A549 (cell line): Measurements from ENCODE around the gene CAMKK2. TPM values are rescaled to one million over a fixed set of nuclear protein-coding genes. Genes with fewer than 3 reads are reported as not detected.

Experiments
- ATAC-seq, 2 experiments: fragments of 200-7000 bp in 1 of 2; fragments of >200 bp in 1 of 2; cut with Nextera tagmentation in 1 of 2; cut with Tn5 transposase in 1 of 2; 3 replicates each; pipeline versions ENCODE4 v1.8.0 to v1.9.1; 2018 to 2020; ENCODE audit warnings: mild to moderate bottlenecking in 1 of 2, moderate library complexity in 1 of 2
- CTCF ChIA-PET: fragments of 300-600 bp; sonication (Branson Sonifier 250); formaldehyde crosslinking; extraction: SDS; loops from one replicate; lab custom pipeline; 2021; ENCODE audit warnings: antibody characterized with exemption, inconsistent platforms; lab: Yijun Ruan, JAX
- POLR2A ChIA-PET: fragments of 350-600 bp; formaldehyde crosslinking; extraction: SDS; loops from one replicate; lab custom pipeline; 2021; ENCODE audit warnings: antibody characterized with exemption, inconsistent platforms; lab: Yijun Ruan, JAX
- DNase-seq, 2 experiments: peaks; one replicate each; pipeline versions ENCODE4 v3.0.0 to v3.0.0-alpha.2; 2011 to 2016; ENCODE audit warnings: low read depth in 1 of 2, low spot score in 1 of 2
- FAIRE-seq: peaks from 2 replicates; lab custom pipeline; 2011; peaks lifted over from hg19 to GRCh38; lab: Jason Lieb, UNC
- H3K27ac ChIP-seq, 2 experiments: fragments of >200 bp; sonication (Bioruptor Twin); formaldehyde crosslinking; 3 replicates each; pipeline ENCODE4 v1.5.1; 2016 to 2017
- H3K4me1 ChIP-seq: fragments of >200 bp; sonication (Bioruptor Twin); formaldehyde crosslinking; 3 replicates; pipeline ENCODE4 v1.6.1; 2016
- H3K4me2 ChIP-seq: fragments of >200 bp; sonication (Bioruptor Twin); formaldehyde crosslinking; 3 replicates; pipeline ENCODE4 v1.6.1; 2016
- H3K4me3 ChIP-seq: fragments of >200 bp; sonication (Bioruptor Twin); formaldehyde crosslinking; 3 replicates; pipeline ENCODE4 v1.5.1; 2016
- H3K9me3 ChIP-seq: fragments of >200 bp; sonication (Bioruptor Twin); formaldehyde crosslinking; 3 replicates; pipeline ENCODE4 v1.6.1; 2016
- ATOH8 ChIP-seq: fragments of 250-450 bp; sonication (Bioruptor Pico); IDR thresholded peaks from 2 replicates; pipeline ENCODE4 v1.5.0; 2020; ENCODE audit warnings: low read depth, mild to moderate bottlenecking, moderate library complexity
- CEBPB ChIP-seq, 2 experiments: fragments of >200 bp in 1 of 2; sonication (Bioruptor Twin) in 1 of 2; formaldehyde crosslinking in 1 of 2; IDR thresholded peaks; 2 replicates each; pipeline ENCODE4 v1.6.1; 2012 to 2016
- CHD2 ChIP-seq: fragments of 150-350 bp; IDR thresholded peaks from 2 replicates; pipeline ENCODE4 v1.6.1; 2014; ENCODE audit warnings: low read length; ENCODE audit not compliant: partially characterized antibody
- EP300 ChIP-seq, 2 experiments: fragments of >200 bp; sonication (Bioruptor Twin); formaldehyde crosslinking; IDR thresholded peaks; 2 replicates in 1 of 2; 3 replicates in 1 of 2; pipeline ENCODE4 v1.6.1; 2016 to 2017
- ESRRA ChIP-seq: fragments of 150-350 bp; IDR thresholded peaks from 2 replicates; pipeline ENCODE4 v1.6.1; 2014; ENCODE audit warnings: mild to moderate bottlenecking, low read length, borderline replicate concordance
- FOSL2 ChIP-seq, 2 experiments: fragments of 450-650 bp in 1 of 2; fragments of >200 bp in 1 of 2; sonication (Bioruptor Twin) in 1 of 2; formaldehyde crosslinking; IDR thresholded peaks; 2 replicates each; pipeline versions ENCODE4 v1.5.0 to v1.6.1; 2016 to 2020; ENCODE audit warnings: mild to moderate bottlenecking in 1 of 2, moderate library complexity in 1 of 2
- GATA3 ChIP-seq: IDR thresholded peaks from 2 replicates; pipeline ENCODE4 v1.6.1; 2012; ENCODE audit warnings: borderline replicate concordance
- HDAC2 ChIP-seq: fragments of 200-600 bp; sonication (generic); IDR thresholded peaks from 2 replicates; pipeline ENCODE4 v1.6.1; 2016
- HOXA7 ChIP-seq: fragments of 250-450 bp; sonication (Bioruptor Pico); IDR thresholded peaks from 2 replicates; pipeline ENCODE4 v1.5.0; 2020; ENCODE audit warnings: mild to moderate bottlenecking, moderate library complexity
- HOXB5 ChIP-seq: fragments of 250-450 bp; sonication (Bioruptor Pico); IDR thresholded peaks from 2 replicates; pipeline ENCODE4 v1.5.0; 2020; ENCODE audit warnings: mild to moderate bottlenecking, moderate library complexity
- JUN ChIP-seq, 2 experiments: fragments of >200 bp; sonication (Bioruptor Twin); formaldehyde crosslinking; IDR thresholded peaks; 2 replicates in 1 of 2; 3 replicates in 1 of 2; pipeline ENCODE4 v1.6.1; 2016 to 2017
- JUNB ChIP-seq: fragments of >200 bp; sonication (Bioruptor Twin); formaldehyde crosslinking; IDR thresholded peaks from 2 replicates; pipeline ENCODE4 v1.6.1; 2016
- KDM1A ChIP-seq: fragments of 200-600 bp; sonication (generic); IDR thresholded peaks from 2 replicates; pipeline ENCODE4 v1.6.1; 2016; ENCODE audit warnings: low read depth, mild to moderate bottlenecking
- KDM5A ChIP-seq: fragments of 200-600 bp; sonication (generic); IDR thresholded peaks from 2 replicates; pipeline ENCODE4 v1.6.1; 2016; ENCODE audit warnings: antibody characterized with exemption, mild to moderate bottlenecking
- MAFK ChIP-seq: fragments of 450-650 bp; IDR thresholded peaks from 2 replicates; pipeline ENCODE4 v1.6.1; 2014; ENCODE audit not compliant: partially characterized antibody
- NR3C1 ChIP-seq: fragments of >200 bp; sonication (Bioruptor Twin); formaldehyde crosslinking; IDR thresholded peaks from 3 replicates; pipeline ENCODE4 v1.6.1; 2017
- PBX3 ChIP-seq: IDR thresholded peaks from 2 replicates; pipeline ENCODE4 v1.6.1; 2012
- POLR2A ChIP-seq: IDR thresholded peaks from 2 replicates; pipeline ENCODE4 v1.6.1; 2012; ENCODE audit warnings: mild to moderate bottlenecking, low read length
- POLR2AphosphoS2 ChIP-seq: conservative IDR thresholded peaks from 2 replicates; pipeline ENCODE4 v1.6.1; 2012; ENCODE audit warnings: low read length, improper control_type of control experiment, inconsistent platforms
- RAD21 ChIP-seq, 2 experiments: fragments of >200 bp in 1 of 2; sonication (Bioruptor Twin) in 1 of 2; formaldehyde crosslinking in 1 of 2; IDR thresholded peaks in 1 of 2; conservative IDR thresholded peaks in 1 of 2; 2 replicates in 1 of 2; 3 replicates in 1 of 2; pipeline ENCODE4 v1.6.1; 2012 to 2018; ENCODE audit warnings: inconsistent platforms in 1 of 2
- RCOR1 ChIP-seq: fragments of 150-350 bp; IDR thresholded peaks from 2 replicates; pipeline ENCODE4 v1.6.1; 2014; ENCODE audit warnings: antibody characterized with exemption, low read length, low read depth
- RFX5 ChIP-seq: fragments of 450-650 bp; IDR thresholded peaks from 2 replicates; pipeline ENCODE4 v1.7.1; 2014; ENCODE audit warnings: antibody characterized with exemption, mild to moderate bottlenecking, moderate library complexity
- SMC3 ChIP-seq: fragments of >200 bp; sonication (Bioruptor Twin); formaldehyde crosslinking; IDR thresholded peaks from 3 replicates; pipeline ENCODE4 v1.6.1; 2018; ENCODE audit warnings: inconsistent platforms
- TFCP2L1 ChIP-seq: fragments of 250-450 bp; sonication (Bioruptor Pico); IDR thresholded peaks from 2 replicates; pipeline ENCODE4 v1.5.0; 2021; ENCODE audit warnings: mild to moderate bottlenecking
- TP53 ChIP-seq: fragments of 250-450 bp; sonication (Bioruptor Pico); IDR thresholded peaks from 2 replicates; pipeline ENCODE4 v1.5.0; 2021; ENCODE audit warnings: mild to moderate bottlenecking, moderate library complexity
- USF2 ChIP-seq: fragments of 450-650 bp; IDR thresholded peaks from 2 replicates; pipeline ENCODE4 v1.6.1; 2014; ENCODE audit warnings: antibody characterized with exemption
- ZNF302 ChIP-seq: fragments of 250-450 bp; sonication (Bioruptor Pico); IDR thresholded peaks from 2 replicates; pipeline ENCODE4 v1.9.0; 2021; ENCODE audit warnings: inconsistent platforms, mild to moderate bottlenecking, moderate library complexity
- WGBS: methylation state at CpG from one replicate; pipeline ENCODE4 v1.1.6; 2017; ENCODE audit errors: missing lambda C conversion rate; 5-methylcytosine and 5-hydroxymethylcytosine counted together
- polyA plus RNA-seq, 4 experiments: library from polyadenylated mRNA; depleted of rRNA in 3 of 4; stranded (reverse); fragments of >200 nt; fragmentation: RNase III in 1 of 4; extraction: RNeasy Plus Mini Kit Qiagen cat#74134 plus additional on column Dnase treatment in 1 of 4; gene quantifications; 2 replicates in 3 of 4; 3 replicates in 1 of 4; pipeline ENCODE4 v1.2.3, GENCODE V29; 2011 to 2017
- TF ChIP-seq, protein P1 (sequence below): fragments of 250-450 bp; sonication (Bioruptor Pico); IDR thresholded peaks from 2 replicates; pipeline ENCODE4 v1.5.0; 2021; ENCODE audit warnings: mild to moderate bottlenecking, moderate library complexity, borderline replicate concordance
- TF ChIP-seq, protein P2 (sequence below): IDR thresholded peaks from 2 replicates; pipeline ENCODE4 v1.6.1; 2012
- TF ChIP-seq, protein P3 (sequence below): fragments of >200 bp; sonication (Bioruptor Twin); formaldehyde crosslinking; IDR thresholded peaks from 2 replicates; pipeline ENCODE4 v1.6.1; 2016
- TF ChIP-seq, protein P4 (sequence below): fragments of >200 bp; sonication (Bioruptor Twin); formaldehyde crosslinking; IDR thresholded peaks from 3 replicates; pipeline ENCODE4 v1.6.1; 2016
- TF ChIP-seq, protein P5 (sequence below): fragments of >200 bp; sonication (Bioruptor Twin); formaldehyde crosslinking; IDR thresholded peaks from 3 replicates; pipeline ENCODE4 v1.5.1; 2016

Gene CAMKK2
- polyA plus RNA-seq, 2 of the 4 experiments (the other 2 are of a cell fraction), result 15.3 to 24.8 TPM

DNA sequence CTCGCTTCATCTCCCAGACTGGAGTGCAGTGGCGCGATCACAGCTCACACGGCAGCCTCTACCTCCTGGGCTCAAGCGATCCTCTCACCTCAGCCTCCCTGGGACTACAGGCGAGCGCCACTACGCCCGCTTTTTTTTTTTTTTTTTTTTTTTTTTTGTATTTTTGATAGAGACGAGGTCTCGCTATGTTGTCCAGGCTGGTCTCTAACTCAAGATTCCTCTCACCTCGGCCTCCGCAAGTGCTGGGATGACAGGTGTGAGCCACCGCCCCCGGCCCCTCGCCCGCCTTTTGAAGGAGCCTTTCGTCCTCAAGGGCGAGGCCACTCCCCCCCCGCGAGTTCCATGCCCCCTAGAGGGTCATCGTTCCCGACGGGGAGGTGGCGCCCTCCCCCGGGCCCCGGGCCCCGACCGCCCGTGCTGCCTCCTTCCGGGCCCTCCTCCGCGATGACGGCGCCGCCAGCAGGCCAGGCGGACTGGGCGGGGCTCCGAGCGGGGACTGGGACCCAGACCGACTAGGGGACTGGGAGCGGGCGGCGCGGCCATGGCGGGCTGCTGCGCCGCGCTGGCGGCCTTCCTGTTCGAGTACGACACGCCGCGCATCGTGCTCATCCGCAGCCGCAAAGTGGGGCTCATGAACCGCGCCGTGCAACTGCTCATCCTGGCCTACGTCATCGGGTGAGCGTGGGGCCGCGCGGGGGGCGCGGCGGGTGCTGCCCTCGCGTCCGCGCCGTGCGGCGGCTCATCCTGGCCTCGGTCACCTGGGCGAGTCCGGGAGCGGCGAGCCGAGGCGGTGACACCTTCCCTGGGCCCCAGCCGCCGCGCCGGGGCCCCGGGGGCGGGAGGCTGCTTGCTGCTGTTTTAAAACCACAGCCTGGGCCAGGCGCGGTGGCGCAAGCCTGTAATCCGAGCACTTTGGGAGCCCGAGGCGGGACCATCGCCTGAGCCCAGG is 86.6 kb downstream of the CAMKK2 start, which contains the start of gene P2RX4:
TSS of gene P2RX4 (plus strand) at position 506 of the 949 bp plus-strand sequence. CDS start at position 542, 36 bp downstream.
- Histone ChIP-seq H3K4me3 (peak within 1 kb of the TSS; percentile 94), H3K4me2 (peak within 1 kb of the TSS; percentile 95), H3K27ac (peak within 1 kb of the TSS; percentile 96 to 99), H3K4me1 (peaks cover 18% of the 10 kb centered on the region), H3K9me3 (no peaks in the 10 kb centered on the region)
- FAIRE-seq, result no peak
- CTCF ChIA-PET, result interaction anchor here (1.1 to 1.3 kb wide), 3 partner anchors 28 to 177 kb away, joined by 3 read pairs; no protein-coding TSS in a partner anchor
- POLR2A ChIA-PET, result interaction anchor here (0.6 kb wide), 1 partner anchor 32 kb away, joined by 3 read pairs; no protein-coding TSS in a partner anchor
- peak; percentile 80 to 88 for DNase-seq
- 16% methylated on average over 38 of the region's 97 CpGs for WGBS
- peak; percentile 98 for ATAC-seq
- peak; percentile 19; the same call in 1 of the 2 replicates for TF ChIP-seq KDM1A
- TF ChIP-seq RAD21 (conservative IDR thresholded peaks at IDR 0.05 in 1 of 2, IDR thresholded peaks at IDR 0.05 in 1 of 2), result peak; percentile 24 to 62
- TF ChIP-seq KDM5A, result no peak
- TF ChIP-seq HOXB5 (CRISPR knock-in tag), result no peak
- no peak for TF ChIP-seq MAFK
- TF ChIP-seq TP53, result no peak
- TF ChIP-seq ESRRA, result no peak
- no peak for TF ChIP-seq JUNB
- TF ChIP-seq JUN (IDR thresholded peaks at IDR 0.05), result peak in 1 of 2 experiments; percentile 87; a peak in 3 of 5 replicates
- TF ChIP-seq, protein P1, sequence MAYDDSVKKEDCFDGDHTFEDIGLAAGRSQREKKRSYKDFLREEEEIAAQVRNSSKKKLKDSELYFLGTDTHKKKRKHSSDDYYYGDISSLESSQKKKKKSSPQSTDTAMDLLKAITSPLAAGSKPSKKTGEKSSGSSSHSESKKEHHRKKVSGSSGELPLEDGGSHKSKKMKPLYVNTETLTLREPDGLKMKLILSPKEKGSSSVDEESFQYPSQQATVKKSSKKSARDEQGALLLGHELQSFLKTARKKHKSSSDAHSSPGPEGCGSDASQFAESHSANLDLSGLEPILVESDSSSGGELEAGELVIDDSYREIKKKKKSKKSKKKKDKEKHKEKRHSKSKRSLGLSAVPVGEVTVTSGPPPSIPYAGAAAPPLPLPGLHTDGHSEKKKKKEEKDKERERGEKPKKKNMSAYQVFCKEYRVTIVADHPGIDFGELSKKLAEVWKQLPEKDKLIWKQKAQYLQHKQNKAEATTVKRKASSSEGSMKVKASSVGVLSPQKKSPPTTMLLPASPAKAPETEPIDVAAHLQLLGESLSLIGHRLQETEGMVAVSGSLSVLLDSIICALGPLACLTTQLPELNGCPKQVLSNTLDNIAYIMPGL (CRISPR knock-in tag), result no peak
- no peak for TF ChIP-seq CHD2
- 0 out of 2 replicates have a peak, but pooled peaks have one; percentile 49 for TF ChIP-seq PBX3
- peak in 1 of 2 experiments; percentile 56; a peak in 1 of 4 replicates for TF ChIP-seq CEBPB (IDR thresholded peaks at IDR 0.05)
- TF ChIP-seq, protein P2, sequence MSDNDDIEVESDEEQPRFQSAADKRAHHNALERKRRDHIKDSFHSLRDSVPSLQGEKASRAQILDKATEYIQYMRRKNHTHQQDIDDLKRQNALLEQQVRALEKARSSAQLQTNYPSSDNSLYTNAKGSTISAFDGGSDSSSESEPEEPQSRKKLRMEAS, result peak; percentile 56; the same call in 1 of the 2 replicates
- TF ChIP-seq, protein P3, sequence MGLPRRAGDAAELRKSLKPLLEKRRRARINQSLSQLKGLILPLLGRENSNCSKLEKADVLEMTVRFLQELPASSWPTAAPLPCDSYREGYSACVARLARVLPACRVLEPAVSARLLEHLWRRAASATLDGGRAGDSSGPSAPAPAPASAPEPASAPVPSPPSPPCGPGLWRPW, result no peak
- no peak for TF ChIP-seq GATA3
- TF ChIP-seq POLR2AphosphoS2, result no peak
- no peak for TF ChIP-seq NR3C1
- TF ChIP-seq POLR2A, result peak; percentile 99
- no peak for TF ChIP-seq FOSL2 (IDR thresholded peaks at IDR 0.05)
- TF ChIP-seq FOSL2 (CRISPR knock-in tag; IDR thresholded peaks at IDR 0.05), result no peak
- no peak for TF ChIP-seq HOXA7 (CRISPR knock-in tag)
- no peak for TF ChIP-seq EP300 (IDR thresholded peaks at IDR 0.05)
- TF ChIP-seq, protein P4, sequence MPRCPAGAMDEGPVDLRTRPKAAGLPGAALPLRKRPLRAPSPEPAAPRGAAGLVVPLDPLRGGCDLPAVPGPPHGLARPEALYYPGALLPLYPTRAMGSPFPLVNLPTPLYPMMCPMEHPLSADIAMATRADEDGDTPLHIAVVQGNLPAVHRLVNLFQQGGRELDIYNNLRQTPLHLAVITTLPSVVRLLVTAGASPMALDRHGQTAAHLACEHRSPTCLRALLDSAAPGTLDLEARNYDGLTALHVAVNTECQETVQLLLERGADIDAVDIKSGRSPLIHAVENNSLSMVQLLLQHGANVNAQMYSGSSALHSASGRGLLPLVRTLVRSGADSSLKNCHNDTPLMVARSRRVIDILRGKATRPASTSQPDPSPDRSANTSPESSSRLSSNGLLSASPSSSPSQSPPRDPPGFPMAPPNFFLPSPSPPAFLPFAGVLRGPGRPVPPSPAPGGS, result 0 out of 3 replicates have a peak, but pooled peaks have one; percentile 80
- TF ChIP-seq RCOR1, result no peak
- peak; percentile 45; the same call in 1 of the 2 replicates for TF ChIP-seq RFX5
- no peak for TF ChIP-seq USF2
- TF ChIP-seq, protein P5, sequence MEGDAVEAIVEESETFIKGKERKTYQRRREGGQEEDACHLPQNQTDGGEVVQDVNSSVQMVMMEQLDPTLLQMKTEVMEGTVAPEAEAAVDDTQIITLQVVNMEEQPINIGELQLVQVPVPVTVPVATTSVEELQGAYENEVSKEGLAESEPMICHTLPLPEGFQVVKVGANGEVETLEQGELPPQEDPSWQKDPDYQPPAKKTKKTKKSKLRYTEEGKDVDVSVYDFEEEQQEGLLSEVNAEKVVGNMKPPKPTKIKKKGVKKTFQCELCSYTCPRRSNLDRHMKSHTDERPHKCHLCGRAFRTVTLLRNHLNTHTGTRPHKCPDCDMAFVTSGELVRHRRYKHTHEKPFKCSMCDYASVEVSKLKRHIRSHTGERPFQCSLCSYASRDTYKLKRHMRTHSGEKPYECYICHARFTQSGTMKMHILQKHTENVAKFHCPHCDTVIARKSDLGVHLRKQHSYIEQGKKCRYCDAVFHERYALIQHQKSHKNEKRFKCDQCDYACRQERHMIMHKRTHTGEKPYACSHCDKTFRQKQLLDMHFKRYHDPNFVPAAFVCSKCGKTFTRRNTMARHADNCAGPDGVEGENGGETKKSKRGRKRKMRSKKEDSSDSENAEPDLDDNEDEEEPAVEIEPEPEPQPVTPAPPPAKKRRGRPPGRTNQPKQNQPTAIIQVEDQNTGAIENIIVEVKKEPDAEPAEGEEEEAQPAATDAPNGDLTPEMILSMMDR, result peak; percentile 62
- TF ChIP-seq SMC3, result no peak; the same call in 1 of the 3 replicates
- TF ChIP-seq ATOH8 (CRISPR knock-in tag), result no peak
- no peak for TF ChIP-seq ZNF302 (CRISPR knock-in tag)
- TF ChIP-seq HDAC2, result no peak
- TF ChIP-seq TFCP2L1 (CRISPR knock-in tag), result 0 out of 2 replicates have a peak, but pooled peaks have one; percentile 33
